ENCODE measurements around the gene AKAP7. TPM values are rescaled to one million over a fixed set of nuclear protein-coding genes. Genes with fewer than 3 reads are reported as not detected.

AKAP7 gene
- polyA plus RNA-seq, 3 donors: 2.4 to 4.9 (median 3.4) TPM

DNA sequence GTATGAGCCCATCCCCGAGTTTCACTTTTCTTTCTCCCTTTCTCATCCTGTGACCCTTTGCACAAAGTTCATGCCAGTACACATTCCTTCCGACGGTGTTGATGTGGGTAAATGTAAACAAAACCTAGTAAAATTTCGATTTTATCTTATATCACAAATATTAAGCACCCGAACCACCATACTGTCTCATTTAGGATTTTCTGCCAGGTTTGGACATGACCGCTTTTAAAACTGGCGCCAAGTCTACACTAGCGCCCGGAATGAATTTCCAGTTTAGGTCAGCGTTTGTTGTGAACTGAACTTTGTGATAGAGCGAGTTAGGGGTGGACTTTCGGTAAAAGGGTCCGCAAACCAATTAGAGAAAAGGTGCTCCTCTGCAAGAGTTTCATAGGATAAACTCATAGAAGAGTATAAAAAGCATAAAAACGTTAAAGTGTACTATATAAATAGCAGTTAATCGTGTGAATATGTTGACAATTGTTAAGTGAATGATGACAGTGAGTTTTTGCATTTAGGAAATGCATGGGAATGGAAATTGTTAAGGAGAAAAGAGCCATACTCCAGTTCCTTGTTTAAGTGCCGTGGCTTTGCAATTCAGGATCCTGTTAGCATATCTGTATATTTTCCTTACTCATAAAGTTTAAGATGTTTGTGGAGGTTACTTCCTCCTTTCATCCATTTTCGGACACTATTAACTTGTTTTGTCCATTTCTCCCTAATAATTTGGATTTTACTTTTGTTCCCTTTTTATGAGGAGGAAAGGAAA is 937 bp downstream of the AKAP7 start:
- H3K9me3 ChIP-seq (replicated peaks in 1 of 2; ENCODE audit: control insufficient read depth in 1 of 2, insufficient read depth in 1 of 2, low read length in 2 of 2): no peaks in the 10 kb centered on the region
- peak overlapping the region; percentile 79 for H3K4me2 ChIP-seq (replicated peaks; ENCODE audit: extremely low read depth, low read length, poor library complexity, severe bottlenecking)
- peaks cover 33% of the 10 kb centered on the region for H3K4me1 Mint-ChIP-seq
- peaks cover 4% of the 10 kb centered on the region for H3K79me2 ChIP-seq (ENCODE audit: insufficient read depth, low read length)
- intact Hi-C loops (cut with micrococcal nuclease): no loop called here
- H3K9me3 Mint-ChIP-seq: no peaks in the 10 kb centered on the region
- H3K36me3 ChIP-seq (replicated peaks in 1 of 2; ENCODE audit: control insufficient read depth in 1 of 2, insufficient read depth in 2 of 2, low read length in 2 of 2): no peaks in the 10 kb centered on the region
- H4K20me1 ChIP-seq (ENCODE audit: insufficient read depth, low read length): no peaks in the 10 kb centered on the region
- H3K4me1 ChIP-seq (ENCODE audit: control insufficient read depth in 1 of 2, insufficient read depth in 2 of 2, low read length in 2 of 2): peaks cover 16 to 29% of the 10 kb centered on the region in 2 donors
- TF ChIP-seq, protein P1, sequence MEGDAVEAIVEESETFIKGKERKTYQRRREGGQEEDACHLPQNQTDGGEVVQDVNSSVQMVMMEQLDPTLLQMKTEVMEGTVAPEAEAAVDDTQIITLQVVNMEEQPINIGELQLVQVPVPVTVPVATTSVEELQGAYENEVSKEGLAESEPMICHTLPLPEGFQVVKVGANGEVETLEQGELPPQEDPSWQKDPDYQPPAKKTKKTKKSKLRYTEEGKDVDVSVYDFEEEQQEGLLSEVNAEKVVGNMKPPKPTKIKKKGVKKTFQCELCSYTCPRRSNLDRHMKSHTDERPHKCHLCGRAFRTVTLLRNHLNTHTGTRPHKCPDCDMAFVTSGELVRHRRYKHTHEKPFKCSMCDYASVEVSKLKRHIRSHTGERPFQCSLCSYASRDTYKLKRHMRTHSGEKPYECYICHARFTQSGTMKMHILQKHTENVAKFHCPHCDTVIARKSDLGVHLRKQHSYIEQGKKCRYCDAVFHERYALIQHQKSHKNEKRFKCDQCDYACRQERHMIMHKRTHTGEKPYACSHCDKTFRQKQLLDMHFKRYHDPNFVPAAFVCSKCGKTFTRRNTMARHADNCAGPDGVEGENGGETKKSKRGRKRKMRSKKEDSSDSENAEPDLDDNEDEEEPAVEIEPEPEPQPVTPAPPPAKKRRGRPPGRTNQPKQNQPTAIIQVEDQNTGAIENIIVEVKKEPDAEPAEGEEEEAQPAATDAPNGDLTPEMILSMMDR (IDR thresholded peaks at IDR 0.05): no peak
- H3K27me3 ChIP-seq (ENCODE audit: control insufficient read depth in 2 of 2, insufficient read depth in 2 of 2, low read length in 2 of 2): no peaks in the 10 kb centered on the region
- peak overlapping the region; percentile 96 for H2AFZ ChIP-seq (ENCODE audit: insufficient read depth, low read depth, low read length, poor library complexity, severe bottlenecking)
- peak overlapping the region; percentile 94 to 95 for H3K4me3 Mint-ChIP-seq
- H3K36me3 Mint-ChIP-seq: peaks cover 0 to 3% of the 10 kb centered on the region in 2 donors
- peak overlapping the region; percentile 55 to 92 (median 80) for H3K4me3 ChIP-seq (replicated peaks in 1 of 3; ENCODE audit: low read depth in 2 of 3, low read length in 3 of 3)
- peaks cover 0 to 3% (median 0%) of the 10 kb centered on the region in 3 donors for H3K27me3 Mint-ChIP-seq (ENCODE audit: low read depth in 3 of 3)
- H3K27ac Mint-ChIP-seq: peak overlapping the region; percentile 81 to 91 (median 89)
- H3K27ac ChIP-seq (ENCODE audit: low read depth in 1 of 2, low read length in 2 of 2): peak overlapping the region; percentile 37 to 78
- 10% methylated on average over 7 of the region's 17 CpGs for WGBS (ENCODE audit: insufficient coverage)
- H3K9ac ChIP-seq (ENCODE audit: insufficient read depth, low read length, poor library complexity, severe bottlenecking): peak overlapping the region; percentile 76
- DNase-seq: peak in 2 of 3 donors; percentile 16 to 40

DNA sequence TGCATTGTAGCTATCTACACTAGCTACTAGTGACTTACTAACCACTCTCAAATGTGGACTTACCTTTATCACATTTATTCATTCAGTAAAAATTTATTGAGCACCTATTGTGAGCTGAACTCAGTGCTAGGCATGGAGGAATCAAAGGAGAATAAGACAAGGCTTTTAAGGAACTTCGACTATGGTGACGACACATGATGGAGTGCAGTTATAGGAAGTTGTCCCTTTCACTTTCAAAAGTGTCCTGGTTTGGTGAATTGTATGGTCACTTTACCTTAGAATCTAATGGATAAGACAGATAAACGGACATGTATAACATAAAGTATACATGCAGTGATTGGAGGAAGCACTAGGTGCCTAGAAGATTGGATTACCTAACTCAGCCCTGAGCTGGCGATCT is 4.3 kb downstream of the AKAP7 start:
- no peak overlapping the region for H3K9ac ChIP-seq (ENCODE audit: insufficient read depth, low read length, poor library complexity, severe bottlenecking)
- no peaks in the 10 kb centered on the region for H3K27me3 ChIP-seq (ENCODE audit: control insufficient read depth in 2 of 2, insufficient read depth in 2 of 2, low read length in 2 of 2)
- peak overlapping the region in 1 of 2 donors; percentile 83 for H3K27ac ChIP-seq (ENCODE audit: low read depth in 1 of 2, low read length in 2 of 2)
- H3K79me2 ChIP-seq (ENCODE audit: insufficient read depth, low read length): peaks cover 4% of the 10 kb centered on the region
- H3K36me3 ChIP-seq (replicated peaks in 1 of 2; ENCODE audit: control insufficient read depth in 1 of 2, insufficient read depth in 2 of 2, low read length in 2 of 2): no peaks in the 10 kb centered on the region
- Mint-ChIP-seq H3K4me1 (peaks cover 32% of the 10 kb centered on the region), H3K4me3 (peak overlapping the region; percentile 58 to 78), H3K27ac (peak overlapping the region; percentile 83 to 93 (median 87)), H3K27me3 (ENCODE audit: low read depth in 3 of 3) (no peaks in the 10 kb centered on the region), H3K36me3 (peaks cover 8% of the 10 kb centered on the region in 2 donors), H3K9me3 (peaks cover 0 to 2% (median 0%) of the 10 kb centered on the region in 7 donors)
- H2AFZ ChIP-seq (ENCODE audit: insufficient read depth, low read depth, low read length, poor library complexity, severe bottlenecking): peak overlapping the region; percentile 70
- H3K4me2 ChIP-seq (replicated peaks; ENCODE audit: extremely low read depth, low read length, poor library complexity, severe bottlenecking): peak overlapping the region; percentile 66
- no peaks in the 10 kb centered on the region for H3K9me3 ChIP-seq (replicated peaks in 1 of 2; ENCODE audit: control insufficient read depth in 1 of 2, insufficient read depth in 1 of 2, low read length in 2 of 2)
- peak; percentile 32 to 74 (median 52) for DNase-seq
- TF ChIP-seq, protein P1 (IDR thresholded peaks at IDR 0.05): no peak
- no CpG with 5 or more reads among the region's 4 CpGs for WGBS (ENCODE audit: insufficient coverage)
- H3K4me1 ChIP-seq (ENCODE audit: control insufficient read depth in 1 of 2, insufficient read depth in 2 of 2, low read length in 2 of 2): peaks cover 14 to 27% of the 10 kb centered on the region in 2 donors
- peak overlapping the region in 2 of 3 experiments; percentile 39 to 63 for H3K4me3 ChIP-seq (replicated peaks in 1 of 3; ENCODE audit: low read depth in 2 of 3, low read length in 3 of 3)
- H4K20me1 ChIP-seq (ENCODE audit: insufficient read depth, low read length): no peaks in the 10 kb centered on the region
- intact Hi-C loops (cut with micrococcal nuclease): no loop called here

Measured in CD14-positive monocyte (primary cell).